Midbrain (tissue), 1 donor: Measurements from ENCODE around the gene DVL3.

ENCODE experiments used
- DNase-seq: peaks from one replicate; lab custom pipeline; 2025; lab: John Stamatoyannopoulos, UW

The DVL3 gene

DNA sequence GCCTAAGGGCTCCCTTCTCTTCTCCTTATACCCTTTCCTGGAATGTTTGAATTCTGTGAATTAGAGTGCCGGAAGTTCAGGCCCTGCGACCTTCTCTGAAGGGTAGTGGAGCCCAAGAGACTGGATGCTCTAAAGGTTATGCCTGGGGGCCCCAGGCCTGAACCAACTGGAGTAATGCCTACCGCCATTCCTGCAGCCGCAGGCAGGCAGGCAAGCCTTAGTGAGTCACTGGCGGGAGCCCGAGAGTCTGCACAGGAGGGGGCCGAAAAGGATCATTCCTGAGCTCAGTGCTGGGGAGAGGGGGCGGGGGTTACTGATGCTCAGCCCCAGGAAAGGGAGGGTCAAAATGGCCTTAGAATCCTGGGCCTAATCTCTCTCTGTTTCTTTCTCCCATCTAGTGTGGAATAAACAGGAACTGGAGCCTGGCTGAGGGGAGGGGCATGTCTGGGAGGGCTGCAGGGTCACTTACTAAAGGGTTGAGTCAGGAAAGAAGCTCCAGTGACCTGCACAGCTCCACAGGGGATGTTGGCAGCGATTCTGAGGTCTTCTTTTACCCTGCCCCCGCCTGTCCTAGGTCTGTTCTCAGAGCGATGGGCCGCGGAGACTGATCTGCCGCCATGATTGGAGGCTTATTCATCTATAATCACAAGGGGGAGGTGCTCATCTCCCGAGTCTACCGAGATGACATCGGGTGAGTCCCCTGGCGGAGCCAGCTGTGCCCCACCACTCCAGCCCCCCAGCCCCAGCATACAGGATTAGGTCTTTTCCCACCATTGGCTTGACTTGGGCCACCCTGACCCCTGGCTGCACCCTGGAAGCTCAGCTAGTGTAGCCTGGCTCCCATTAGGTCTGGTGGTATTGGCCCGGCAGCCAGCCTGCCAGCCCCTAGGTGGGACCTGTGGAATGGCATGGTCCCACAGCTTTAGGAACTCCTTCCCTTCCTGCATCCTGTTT lies 21.5 kb downstream of the DVL3 start:
- DNase-seq = no peak

DNA sequence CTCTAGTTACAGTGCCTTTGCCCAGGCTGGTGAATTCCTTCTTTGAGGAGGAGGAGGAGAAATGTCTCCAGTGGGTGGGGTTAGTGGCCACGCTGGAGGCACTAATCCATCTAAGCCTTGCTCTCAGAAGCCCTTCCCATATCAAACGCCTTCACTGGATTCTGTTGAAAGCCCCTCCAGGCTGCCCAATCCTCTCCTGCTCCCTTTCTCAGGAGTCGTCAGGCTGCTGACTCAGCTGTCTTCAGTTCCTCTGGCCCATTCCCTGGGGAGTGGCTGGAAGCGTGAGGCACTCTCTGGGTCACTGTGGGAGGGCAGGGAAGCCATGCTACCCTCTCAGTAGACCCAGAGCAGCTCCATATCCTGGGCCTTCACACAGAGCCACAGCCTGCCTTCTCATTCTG lies 22.2 kb downstream of the DVL3 start:
- DNase-seq = no peak

DNA sequence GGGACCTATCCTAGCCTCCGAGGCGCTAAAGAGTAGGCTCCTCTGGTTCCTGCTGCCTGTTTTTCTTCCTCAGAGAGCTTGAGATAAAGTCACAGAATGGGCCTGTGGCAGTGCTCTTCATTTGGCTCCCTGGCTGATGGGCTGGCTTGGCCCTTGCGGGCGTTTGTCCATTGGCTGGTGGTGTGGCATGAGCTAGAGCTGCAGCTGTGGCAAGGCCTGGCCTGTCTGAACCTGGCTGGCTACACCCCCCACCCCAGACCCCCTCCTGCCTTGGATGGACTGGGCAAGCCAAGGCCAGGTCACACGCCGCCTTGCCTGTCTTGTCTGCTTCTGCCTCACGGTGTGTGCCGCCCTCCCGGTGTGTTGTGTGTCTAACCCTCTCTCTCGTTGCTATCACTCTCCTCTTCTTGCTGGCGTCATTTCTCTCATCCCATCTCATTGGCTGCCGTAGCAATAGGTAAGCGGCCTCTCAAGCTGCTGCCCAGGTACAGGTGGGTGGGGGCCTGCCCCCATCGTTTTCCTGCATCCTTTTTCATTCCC lies 22.7 kb downstream of the DVL3 start:
- DNase-seq = no peak

DNA sequence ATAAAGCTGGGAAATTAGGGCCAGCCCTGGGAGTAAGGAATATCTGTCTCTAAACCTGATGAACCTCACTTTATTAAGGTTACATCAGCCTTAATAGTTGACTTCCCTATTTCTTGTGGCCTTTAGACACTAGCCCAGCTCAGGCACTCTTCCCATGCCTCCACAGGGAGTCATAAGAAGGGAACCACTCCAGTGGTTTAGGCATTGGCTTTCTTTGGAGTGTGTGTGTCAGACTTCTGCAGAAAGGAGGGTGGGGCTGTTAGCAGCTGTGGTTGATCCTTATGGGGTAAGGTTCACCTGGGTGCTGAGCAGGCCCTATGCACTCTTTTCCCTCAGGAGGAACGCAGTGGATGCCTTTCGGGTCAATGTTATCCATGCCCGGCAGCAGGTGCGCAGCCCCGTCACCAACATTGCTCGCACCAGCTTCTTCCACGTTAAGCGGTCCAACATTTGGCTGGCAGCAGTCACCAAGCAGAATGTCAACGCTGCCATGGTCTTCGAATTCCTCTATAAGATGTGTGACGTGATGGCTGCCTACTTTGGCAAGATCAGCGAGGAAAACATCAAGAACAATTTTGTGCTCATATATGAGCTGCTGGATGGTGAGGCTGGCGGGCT lies 23.5 kb downstream of the DVL3 start:
- no peak for DNase-seq

DNA sequence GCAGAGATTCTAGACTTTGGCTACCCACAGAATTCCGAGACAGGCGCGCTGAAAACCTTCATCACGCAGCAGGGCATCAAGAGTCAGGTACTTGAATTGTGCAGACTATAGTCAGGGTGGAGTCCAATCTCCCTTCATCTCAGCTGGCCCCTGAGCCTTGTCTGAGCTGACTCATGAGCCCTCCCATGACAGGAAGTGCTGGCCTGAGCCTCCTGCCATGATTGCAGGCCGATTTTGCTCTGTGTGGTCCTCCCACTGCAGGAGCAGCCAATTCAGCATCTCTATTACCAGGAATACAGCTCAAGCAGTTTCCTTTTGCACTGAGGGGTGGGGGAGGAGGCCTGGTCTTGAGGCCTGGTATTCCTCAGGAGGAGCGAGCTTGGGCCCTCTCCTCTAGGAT lies 25.0 kb downstream of the DVL3 start:
- DNase-seq = no peak

DNA sequence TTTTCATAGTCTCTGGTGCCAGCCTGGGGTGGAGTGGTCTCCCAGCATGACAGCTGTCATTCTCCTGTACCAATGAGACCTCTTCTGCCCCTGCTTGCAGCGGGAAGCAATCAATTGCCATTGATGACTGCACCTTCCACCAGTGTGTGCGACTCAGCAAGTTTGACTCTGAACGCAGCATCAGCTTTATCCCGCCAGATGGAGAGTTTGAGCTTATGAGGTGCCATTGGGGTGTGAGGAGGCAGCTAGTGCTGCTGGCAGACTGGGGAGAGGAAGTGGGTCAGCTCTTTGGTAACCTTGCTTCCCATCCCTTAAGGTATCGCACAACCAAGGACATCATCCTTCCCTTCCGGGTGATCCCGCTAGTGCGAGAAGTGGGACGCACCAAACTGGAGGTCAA lies 26.4 kb downstream of the DVL3 start:
- no peak for DNase-seq

DNA sequence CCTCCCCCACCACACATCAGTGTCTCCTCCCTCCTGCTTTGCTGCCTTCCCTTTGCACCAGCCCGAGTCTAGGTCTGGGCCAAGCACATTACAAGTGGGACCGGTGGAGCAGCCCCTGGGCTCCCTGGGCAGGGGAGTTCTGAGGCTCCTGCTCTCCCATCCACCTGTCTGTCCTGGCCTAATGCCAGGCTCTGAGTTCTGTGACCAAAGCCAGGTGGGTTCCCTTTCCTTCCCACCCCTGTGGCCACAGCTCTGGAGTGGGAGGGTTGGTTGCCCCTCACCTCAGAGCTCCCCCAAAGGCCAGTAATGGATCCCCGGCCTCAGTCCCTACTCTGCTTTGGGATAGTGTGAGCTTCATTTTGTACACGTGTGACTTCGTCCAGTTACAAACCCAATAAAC lies 28.5 kb downstream of the DVL3 start:
- no peak for DNase-seq

DNA sequence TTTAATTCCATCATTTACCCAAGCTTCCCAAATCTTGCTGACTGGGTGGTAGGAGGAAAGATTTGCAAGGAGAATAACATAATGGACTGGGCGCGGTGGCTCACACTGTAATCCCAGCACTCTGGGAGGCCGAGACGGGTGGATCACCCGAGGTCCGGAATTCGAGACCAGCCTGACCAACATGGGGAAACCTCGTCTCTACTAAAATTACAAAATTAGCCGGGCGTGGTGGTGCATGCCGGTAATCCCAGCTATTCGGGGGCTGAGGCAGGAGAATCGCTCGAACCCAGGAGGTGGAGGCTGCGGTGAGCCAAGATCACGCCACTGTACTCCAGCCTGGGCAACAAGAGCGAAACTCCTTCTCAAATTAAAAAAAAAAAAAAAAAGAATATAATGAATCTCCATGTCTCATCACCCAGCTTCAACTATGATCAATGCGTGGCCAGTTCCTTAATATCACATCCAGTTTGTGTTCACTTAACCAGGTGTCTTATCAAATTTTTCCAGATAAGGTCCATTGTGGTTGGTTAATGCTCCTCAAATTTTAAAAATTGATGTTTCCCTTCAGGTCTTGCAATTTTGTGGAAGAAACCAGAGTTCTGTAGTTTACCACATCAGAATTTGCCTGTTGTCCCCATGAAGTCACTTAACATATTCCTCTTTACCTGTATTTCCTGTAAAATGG lies 29.5 kb downstream of the DVL3 start:
- no peak for DNase-seq

DNA sequence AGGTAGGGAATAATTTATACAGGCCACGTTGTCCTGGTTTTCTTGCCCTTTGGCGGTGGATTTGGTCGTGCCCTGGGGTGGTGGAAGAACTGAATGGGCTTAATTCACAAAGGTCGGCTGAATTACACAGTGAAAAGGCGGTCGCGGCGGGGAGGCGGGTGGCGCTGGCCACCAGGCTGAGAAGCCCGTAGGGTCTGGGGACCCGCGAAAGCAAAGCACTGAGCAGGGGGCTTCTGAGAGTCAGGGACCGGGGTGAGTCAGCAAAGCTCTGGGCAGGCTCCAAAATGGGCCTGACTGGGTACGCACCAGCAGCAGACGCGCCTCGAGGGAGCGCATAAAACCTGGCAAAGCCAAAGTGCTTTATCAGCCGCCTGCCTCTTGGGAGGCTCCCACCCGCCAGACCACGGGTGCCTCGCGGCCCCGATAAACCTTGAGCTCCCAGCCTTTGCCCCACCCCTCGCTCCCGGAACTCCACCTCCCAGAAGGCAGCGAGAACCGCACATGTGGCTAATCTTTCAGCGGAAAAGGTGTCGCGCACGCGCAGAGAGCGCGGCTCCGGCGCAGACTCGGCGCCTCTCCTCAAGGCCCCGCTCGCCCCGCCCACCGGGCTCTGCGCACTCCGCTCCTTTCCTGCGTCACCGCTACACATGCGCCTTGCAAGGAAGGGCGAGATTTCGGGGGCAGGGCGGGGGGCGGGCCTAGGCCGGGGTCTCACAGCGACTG lies 30.4 kb downstream of the DVL3 start:
- peak; percentile 99 for DNase-seq

DNA sequence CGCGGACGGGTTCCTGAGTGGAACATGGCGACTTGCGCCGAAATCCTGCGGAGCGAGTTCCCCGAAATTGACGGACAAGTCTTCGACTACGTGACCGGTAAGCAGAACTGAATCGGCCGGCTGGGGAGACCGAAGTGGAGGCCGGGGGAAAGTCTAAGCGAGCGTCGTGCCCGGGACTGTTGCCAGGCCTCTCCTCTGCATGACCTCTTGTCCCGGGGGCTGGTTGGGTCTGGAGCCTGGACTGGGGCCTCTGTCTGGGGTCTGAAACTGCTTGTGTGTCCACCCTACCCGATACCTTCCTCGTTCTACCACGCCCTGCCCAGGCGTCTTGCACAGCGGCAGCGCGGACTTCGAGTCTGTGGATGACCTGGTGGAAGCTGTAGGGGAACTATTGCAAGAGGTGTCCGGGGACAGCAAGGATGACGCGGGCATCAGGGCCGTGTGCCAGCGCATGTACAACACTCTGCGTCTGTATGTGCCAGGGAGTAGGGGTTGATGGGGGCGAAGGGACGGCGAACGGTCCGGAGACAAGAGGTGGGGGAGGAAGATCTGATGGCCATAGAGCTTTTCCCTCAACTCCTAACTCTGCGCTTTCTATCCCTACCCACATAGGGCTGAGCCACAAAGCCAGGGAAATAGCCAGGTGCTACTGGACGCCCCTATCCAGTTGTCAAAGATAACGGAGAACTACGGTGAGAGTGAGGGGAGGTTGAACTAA lies 31.2 kb downstream of the DVL3 start, which contains the start of gene ABCF3:
Gene ABCF3 (plus strand): TSS at position 16 of the 718 bp plus-strand sequence. CDS start 9 bp downstream, at position 25.
- DNase-seq = peak; percentile 43

DNA sequence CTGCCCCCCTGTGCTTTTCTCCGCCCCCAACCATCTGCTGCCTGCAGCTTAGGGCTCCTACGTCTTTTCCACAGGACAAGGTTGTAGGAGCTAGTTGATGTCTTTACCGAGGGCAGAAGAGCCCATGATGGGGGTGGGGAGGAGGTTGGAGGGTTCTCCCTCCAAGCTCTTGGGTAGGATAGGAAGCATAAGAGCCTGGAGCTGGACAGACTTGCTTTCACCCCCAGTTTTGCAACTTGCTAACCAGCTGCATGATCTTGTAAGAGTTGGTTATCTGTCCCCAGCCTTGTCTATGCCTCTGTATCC lies 31.7 kb downstream of the DVL3 start:
- DNase-seq = no peak

DNA sequence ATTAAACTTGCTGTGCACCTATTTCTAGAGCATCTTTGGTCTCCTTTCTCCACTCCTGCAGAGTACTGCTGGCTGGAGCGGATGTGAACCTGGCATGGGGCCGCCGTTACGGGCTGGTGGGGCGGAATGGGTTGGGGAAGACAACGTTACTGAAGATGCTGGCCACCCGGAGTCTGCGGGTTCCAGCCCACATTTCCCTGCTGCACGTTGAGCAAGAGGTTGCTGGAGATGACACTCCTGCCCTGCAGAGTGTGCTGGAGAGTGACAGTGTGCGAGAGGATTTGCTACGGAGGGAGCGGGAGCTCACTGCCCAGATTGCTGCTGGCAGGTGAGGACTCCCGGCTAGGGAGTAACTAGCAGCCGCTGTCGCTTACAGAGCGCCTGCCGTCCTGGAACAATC lies 32.9 kb downstream of the DVL3 start:
- DNase-seq = no peak

DNA sequence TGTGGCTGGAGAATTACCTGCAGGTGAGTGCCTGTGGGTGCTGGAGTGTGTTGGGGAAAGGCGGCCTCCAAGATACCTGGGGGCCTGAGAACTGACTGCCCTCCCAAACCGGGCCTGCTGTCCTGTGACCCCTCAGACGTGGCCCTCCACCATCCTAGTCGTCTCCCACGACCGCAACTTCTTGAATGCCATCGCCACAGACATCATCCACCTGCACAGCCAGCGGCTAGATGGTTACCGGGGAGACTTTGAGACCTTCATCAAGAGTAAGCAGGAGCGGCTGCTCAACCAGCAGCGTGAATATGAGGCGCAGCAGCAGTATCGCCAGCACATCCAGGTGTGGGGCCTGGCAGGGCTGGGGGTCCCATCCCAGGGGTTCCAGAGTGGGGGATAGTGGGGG lies 34.2 kb downstream of the DVL3 start:
- DNase-seq = no peak

DNA sequence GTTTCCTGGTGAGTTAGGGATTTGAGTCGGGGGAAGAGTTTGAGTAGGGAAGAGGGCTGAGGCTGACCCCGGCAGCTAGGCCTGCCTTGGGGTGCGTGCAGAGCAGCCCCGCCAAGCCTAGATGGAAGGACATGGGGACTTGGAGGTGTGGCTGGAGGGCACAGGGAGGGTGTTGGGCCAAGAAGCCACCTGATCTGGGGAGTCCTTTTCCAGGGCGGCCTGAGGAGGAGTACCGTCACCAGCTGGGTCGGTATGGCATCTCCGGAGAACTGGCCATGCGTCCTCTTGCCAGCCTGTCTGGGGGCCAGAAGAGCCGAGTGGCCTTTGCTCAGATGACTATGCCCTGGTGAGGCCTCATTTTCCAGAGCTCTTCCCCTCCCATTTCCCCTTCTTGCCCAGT lies 37.7 kb downstream of the DVL3 start:
- no peak for DNase-seq

DNA sequence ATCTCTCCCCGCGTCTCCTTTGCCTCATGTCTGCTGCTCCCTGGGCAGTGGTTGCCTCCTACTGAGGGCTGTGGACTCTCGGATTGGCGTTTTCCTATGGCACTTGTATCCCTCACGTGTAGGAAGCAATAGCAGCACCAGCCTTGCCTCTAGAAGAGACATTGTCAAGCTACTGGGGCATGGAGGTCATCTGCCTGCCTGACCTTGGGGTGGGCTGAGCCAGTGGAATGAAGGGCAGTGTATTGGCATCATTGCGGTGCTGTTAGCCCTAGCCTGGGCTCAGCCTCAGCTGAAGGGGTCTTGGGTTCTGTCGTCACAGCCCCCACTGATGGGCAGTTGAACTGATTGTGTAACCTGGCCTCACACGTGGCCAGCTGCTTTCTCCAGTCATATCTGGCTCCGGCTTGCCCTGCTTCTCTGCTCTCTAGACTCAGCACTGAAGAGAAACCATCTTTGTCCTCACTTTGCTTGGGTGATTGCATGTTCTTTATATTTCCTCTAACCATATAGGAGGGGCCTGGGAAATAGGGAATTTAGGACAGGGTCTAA lies 38.9 kb downstream of the DVL3 start:
- DNase-seq = no peak

DNA sequence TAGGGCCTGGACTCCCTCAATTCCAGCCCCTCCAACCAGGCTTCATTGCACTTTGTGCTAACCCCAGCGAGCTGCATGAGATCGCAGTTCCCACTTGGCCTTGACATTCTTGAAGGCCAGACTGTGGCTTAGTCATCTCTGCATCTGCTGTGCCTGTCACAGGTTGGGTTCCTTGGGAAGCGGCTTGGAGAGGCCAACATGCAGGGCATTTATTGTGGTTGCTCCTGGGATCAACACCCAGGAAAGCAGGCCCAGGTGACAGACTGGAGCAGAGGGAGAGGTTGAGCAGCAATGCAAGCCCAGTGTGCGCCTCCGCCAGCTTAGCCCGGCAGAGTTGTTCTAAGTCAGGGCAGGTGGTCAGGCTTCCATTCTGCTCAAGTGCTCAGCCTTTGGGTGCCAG lies 41.4 kb downstream of the DVL3 start:
- no peak for DNase-seq

DNA sequence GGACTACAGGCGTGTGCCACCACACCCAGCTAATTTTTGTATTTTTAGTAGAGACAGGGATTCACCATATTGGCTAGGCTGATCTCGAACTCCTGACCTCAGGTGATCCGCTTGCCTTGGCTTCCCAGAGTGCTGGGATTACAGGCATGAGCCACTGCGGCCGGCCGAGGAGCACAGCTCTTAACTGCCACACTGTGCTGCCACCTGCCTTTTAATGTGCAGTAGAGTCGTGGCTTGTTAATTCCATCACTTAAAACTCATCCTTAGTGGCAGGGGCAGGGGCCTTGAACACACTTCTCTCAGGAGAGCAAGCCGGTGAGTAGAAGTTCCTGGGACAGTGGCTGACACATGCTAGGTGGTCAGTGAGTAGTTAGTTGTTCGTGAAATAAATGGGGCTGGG lies 43.3 kb downstream of the DVL3 start:
- no peak for DNase-seq

DNA sequence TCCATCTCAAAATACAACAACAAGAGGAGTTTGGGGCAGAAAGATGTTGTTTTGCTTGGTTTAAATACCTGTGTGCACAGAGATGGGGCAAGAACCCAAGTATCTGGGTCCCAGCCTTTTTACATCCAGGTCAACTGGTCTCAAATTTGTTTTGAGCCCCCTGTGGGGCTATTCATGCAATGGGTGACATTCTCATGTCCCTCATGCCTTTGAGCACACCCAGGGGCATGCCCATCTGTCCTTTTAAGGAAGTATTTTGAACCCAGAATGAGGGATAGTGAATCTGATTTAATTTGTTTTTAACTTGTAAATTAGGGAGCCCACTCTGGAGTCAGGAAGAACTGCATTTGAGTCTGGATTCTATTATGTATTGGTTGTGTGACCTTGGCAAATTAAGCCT lies 45.6 kb downstream of the DVL3 start:
- DNase-seq = no peak

DNA sequence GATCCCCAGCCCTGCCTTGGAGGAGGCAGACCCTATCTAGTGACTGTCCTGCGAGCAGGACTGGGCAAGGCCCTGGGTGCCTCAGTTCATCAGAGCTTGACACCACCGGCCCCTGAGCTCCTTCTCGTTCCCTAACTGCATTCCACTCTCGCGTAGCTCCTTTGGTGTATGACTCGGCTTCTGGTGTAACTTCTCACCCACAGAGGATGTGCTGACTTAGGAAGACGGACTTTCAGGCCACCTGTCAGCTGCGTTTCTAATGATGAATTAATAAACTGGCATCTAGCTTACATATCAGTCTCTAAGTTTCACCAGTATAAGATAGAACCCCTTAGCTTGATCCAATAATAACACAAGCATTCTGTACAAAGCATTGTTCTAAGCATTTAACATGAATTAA lies 48.3 kb downstream of the DVL3 start:
- DNase-seq = no peak

DNA sequence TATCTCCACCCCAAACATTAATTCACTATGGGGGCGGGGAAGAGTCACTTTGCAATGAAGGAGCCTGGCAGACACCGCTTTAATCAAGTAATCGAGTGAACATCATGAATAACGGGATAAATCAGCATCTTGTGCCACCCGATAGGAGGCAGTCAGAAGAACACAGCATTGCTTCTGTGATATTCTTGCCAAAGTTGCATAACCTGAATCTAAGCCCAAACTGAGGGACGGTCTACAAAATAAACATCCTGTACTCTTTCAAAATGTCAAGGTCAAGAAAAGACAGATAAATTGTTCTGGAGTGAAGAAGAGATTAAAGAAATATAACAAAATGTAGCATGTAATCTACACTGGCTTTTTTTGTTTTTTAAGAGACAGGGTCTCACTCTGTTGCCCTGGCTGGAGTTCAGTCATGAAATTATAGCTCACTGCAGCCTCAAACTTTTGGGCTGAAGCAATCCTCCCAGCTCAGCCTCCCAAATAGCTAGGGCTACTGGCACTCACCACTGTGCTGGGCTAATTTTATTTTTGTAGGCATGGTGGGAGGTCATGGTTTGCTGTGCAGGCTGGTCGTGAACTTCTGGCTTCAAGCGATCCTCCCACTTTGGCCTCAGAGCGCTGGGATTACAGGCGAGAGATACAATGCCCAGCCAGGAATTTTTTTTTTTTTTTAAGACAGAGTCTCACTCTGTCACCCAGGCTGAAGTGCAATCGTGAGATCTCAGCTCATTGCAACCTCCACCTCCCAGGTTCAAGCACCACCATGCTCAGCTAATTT lies 54.2 kb downstream of the DVL3 start:
- DNase-seq = no peak
